CD4-positive, alpha-beta T cell treated with Interleukin-15 for 1 hour (primary cell): ENCODE measurements around the gene NYAP2.

ENCODE experiments used
- DNase-seq: peaks from one replicate; pipeline ENCODE4 v3.0.0-alpha.2; 2020

The NYAP2 gene

GRCh38 chr2:225488743-225489142, 89.2 kb downstream of the NYAP2 start:
- DNase-seq = no peak

GRCh38 chr2:225493420-225494099, 94.0 kb downstream of the NYAP2 start:
- DNase-seq = no peak

GRCh38 chr2:225494100-225494459, 94.6 kb downstream of the NYAP2 start:
- no peak for DNase-seq

- DNase-seq = no peak
These were observed 96.2 kb downstream of the NYAP2 start for GRCh38 chr2:225495706-225496105.

GRCh38 chr2:225496568-225496967, 97.1 kb downstream of the NYAP2 start:
- DNase-seq = no peak

GRCh38 chr2:225497166-225497565, 97.7 kb downstream of the NYAP2 start:
- no peak for DNase-seq

GRCh38 chr2:225501022-225501421, 101.5 kb downstream of the NYAP2 start:
- no peak for DNase-seq

GRCh38 chr2:225502971-225503370, 103.5 kb downstream of the NYAP2 start:
- no peak for DNase-seq

- no peak for DNase-seq
These were observed 111.3 kb downstream of the NYAP2 start for GRCh38 chr2:225510796-225511195.

- DNase-seq = no peak
These were observed 113.0 kb downstream of the NYAP2 start for GRCh38 chr2:225512469-225512868.

- DNase-seq = no peak
These were observed 113.5 kb downstream of the NYAP2 start for GRCh38 chr2:225512876-225513540.

GRCh38 chr2:225515033-225515432, 115.5 kb downstream of the NYAP2 start:
- no peak for DNase-seq

- no peak for DNase-seq
These were observed 127.4 kb downstream of the NYAP2 start for GRCh38 chr2:225526760-225527390.

- DNase-seq = no peak
These were observed 132.0 kb downstream of the NYAP2 start for GRCh38 chr2:225531559-225531958.

GRCh38 chr2:225532096-225532495, 132.6 kb downstream of the NYAP2 start:
- no peak for DNase-seq

GRCh38 chr2:225534037-225534436, 134.5 kb downstream of the NYAP2 start:
- DNase-seq = no peak

- no peak for DNase-seq
These were observed 135.2 kb downstream of the NYAP2 start for GRCh38 chr2:225534697-225535096.

- no peak for DNase-seq
These were observed 136.5 kb downstream of the NYAP2 start for GRCh38 chr2:225536036-225536435.

- no peak for DNase-seq
These were observed 144.1 kb downstream of the NYAP2 start for GRCh38 chr2:225543626-225544025.

- DNase-seq = no peak
These were observed 157.0 kb downstream of the NYAP2 start for GRCh38 chr2:225556461-225556860.

- DNase-seq = no peak
These were observed 159.0 kb downstream of the NYAP2 start for GRCh38 chr2:225558399-225559071.

- no peak for DNase-seq
These were observed 159.5 kb downstream of the NYAP2 start for GRCh38 chr2:225559072-225559415.

GRCh38 chr2:225566798-225567197, 167.3 kb downstream of the NYAP2 start:
- DNase-seq = no peak

GRCh38 chr2:225569995-225570394, 170.5 kb downstream of the NYAP2 start:
- DNase-seq = no peak
